Fibroblast of skin of abdomen (primary cell): Measurements from ENCODE around the gene LAPTM5.
"Not testable (repeated sequence)": the region's sequence is repeated elsewhere in the genome, so short reads cannot be mapped to it uniquely, and the experiment has no call there.

Experiments
- DNase-seq: peaks from one replicate; pipeline ENCODE4 v3.0.0-alpha.2; 2013

LAPTM5 gene

DNA sequence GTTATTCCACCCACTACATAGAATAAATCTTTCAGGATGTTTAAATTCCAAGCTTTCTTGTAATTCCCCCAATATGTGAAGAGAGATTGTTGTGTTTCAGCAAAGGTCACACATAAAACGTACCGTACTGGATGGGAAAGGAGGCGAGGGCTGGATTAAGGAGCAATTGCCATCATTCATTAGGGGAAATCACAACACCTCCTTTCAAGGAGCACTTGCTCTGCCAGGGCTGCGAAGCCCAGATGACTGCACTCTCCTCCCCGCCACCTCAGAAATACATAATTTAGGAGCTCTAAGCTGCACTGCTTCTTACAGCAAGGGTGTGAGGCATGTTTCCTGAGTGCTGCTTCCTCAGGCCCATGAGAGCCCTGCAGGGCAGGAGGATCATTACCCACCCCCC is 63.8 kb downstream of the LAPTM5 start:
- DNase-seq: no peak

DNA sequence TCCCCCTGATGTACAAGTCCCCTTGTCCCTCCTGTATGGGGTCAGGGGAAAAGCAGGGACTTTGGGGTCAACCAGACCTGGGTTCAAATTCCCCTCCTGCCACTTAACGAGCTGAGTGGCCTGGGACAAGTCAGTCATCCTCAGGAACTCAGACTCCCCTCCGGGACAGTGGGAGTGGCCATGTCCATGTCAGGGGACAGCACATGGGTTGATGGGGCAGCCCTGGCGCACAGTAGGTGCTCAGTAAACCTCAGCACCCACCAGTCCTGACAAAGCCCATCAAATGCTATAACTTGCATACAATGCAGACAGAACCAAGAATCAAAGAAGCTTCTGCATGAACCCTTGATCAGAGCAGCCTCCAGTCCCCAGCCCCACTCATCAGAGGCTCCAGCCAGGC is 64.2 kb downstream of the LAPTM5 start:
- DNase-seq: no peak

DNA sequence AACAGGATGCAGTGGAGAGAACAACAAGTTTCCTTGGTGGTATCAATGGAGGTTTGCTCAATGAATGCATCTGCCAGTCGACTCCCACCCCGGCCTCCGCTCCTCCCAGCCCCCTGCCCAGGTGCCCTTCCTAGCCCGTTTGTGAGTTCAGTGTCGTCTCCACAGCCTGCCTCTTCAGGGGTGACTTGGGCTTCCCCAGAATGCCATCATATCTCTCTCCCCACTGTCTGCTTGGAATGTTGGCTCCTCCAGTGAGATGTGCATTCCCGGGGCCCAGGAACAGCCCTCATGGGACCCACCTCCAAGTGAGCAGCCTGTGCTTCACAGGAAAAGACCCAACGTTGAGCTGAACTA is 64.6 kb downstream of the LAPTM5 start:
- no peak for DNase-seq

DNA sequence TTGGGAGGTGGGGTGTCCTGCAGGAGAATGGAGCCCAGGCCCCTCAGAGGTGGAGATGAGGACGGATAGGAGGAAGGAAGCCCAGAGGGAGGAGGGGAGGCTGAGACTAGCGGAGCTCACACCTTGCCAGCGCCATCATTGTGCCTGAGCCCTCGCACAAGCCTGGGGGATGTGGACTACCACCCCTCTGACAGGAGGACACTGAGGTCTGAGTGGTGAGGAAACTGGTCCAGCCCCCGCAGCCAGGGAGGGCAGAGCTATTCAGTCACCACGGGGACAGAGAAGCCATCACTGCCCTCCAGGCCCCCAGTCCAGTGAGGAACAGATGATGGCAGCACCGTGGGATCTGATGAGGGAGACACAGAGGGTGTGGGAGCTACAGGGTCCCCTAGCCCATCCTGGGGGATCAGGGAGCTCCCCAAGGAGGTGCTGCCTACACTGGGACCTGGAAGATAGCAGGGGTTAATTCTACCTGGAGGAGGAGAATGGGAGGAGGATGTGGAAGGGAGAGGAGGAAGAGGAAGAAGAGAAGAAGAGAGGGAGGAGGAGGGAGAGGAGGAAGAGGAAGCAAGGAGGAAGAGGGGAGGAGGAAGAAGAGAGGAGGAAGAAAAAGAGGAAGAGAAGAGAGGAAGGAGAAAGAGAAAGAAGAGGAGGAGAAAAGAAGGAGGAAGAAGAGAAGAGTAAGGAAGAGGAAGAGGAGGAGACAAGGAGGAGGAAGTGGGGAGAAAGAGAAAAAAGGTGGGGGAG is 65.2 kb downstream of the LAPTM5 start:
- DNase-seq: no peak

DNA sequence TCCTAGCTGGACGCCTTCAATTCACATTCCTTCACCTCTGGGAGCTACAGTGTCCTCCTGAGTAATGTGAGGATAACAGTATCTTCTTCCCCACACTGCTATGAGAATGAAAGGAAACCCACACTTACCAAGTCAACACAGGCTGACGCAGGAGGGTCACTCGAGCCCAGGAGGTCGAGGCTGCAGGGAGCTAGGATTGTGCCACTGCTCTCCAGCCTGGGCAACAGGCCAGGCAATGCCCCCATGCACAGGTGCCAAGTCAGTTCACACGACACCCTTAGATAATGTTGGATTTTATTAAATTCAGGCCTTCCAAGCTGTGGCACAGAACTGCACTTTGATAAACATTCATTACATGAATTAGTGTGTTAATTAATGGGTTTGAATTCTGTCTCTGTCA is 66.1 kb downstream of the LAPTM5 start:
- no peak for DNase-seq

DNA sequence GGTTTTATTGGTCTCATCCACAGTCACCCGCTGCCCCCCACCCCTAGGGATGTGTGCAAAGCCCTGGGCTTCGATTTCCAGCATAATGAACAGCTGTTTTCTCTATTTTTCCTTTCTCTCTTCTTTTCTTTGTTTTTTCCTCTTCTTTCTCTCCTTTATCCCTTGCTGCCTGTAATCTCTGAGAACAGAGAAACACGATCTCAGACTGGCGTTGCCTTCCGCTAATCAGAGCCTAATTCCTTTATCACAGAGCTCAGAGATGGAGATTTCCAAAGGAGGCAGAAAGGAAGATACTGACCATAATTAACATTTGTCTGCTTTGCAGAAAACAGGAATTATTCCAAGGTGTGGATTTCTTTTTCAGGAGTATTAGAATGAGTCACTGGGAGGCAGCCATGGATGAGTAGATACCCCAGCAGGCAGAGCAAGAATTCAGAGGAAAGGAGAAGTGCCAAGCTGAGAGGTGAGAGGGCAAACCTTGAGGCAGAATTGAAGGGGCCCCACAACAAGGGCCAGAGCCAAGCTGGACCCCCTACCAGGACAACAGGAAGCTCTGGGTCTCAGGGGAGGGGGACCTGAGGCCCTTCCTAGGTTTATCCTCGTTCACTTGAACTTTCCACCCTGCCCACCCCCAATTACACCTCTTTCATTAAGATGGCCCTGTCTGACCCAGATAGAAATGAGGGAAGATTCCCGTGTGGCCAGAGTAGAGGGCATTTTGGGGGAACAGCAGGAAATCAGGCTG is 67.5 kb downstream of the LAPTM5 start:
- DNase-seq: no peak

DNA sequence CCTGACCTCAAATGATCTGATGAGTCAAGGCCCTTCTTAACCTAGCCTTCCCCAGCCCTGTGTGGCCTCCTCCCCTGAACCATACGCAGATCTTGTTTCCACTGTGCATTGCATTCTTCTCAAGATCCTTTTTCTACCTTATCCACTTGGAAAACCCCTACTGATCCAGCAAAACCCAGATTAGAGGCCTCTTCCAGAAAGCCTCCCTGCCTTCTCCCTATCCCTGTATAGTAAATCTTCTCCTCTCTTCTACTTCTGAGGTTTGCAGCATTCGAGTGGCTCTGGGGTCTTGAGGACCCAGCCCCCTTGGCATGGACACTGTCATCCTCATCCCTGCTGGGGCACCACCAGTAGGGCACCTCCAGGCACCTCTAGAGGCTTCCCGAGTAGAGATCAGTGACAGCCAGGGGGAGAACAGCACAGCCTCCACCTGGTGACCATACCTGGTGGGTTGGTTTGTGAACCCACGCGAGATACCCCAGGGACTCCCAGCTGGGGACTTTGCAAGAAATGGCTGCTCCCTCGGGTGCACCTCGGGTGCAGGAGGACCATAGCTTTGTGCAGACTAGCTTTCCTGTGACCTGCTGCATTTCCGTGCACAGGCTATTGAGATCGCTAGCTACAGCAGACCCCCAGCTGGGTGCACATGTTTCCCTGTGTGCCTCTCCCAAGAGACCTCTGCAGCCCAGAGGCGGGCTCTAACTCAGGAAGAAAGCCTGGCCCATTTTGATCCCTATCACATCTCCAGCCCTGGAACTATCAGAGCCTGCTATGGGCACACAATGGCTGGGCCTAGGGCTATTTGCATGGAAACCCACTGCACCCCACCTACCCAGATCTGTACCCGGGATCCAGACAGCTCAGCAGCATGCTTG is 68.4 kb downstream of the LAPTM5 start:
- no peak for DNase-seq

- DNase-seq: not testable (repeated sequence)
Measured at GRCh38 chr1:30688516-30688915, 69.1 kb downstream of the LAPTM5 start.

- DNase-seq: no peak
Measured at GRCh38 chr1:30687886-30688285, 69.7 kb downstream of the LAPTM5 start.

- DNase-seq: no peak
Measured at GRCh38 chr1:30686236-30686935, 71.2 kb downstream of the LAPTM5 start.

DNA sequence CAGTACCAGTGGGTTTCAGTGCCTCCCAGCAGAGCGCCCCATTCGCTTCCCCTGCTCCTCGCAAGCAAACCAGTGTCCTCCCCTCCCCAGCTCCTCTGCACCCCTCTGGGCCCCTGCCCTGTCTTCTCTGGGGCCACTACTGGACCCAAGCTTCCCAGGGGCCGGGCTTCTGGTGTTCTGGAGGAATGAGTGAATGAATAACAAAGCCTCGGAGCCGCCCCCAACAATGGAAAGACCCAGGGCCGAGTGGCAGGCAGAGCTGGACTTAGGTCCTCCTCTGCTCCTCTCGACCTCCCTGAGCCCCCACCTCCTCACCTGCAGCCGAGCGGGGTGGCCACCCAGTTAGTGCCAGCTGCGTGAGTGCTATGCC is 71.8 kb downstream of the LAPTM5 start:
- no peak for DNase-seq

- no peak for DNase-seq
Measured at GRCh38 chr1:30684881-30685795, 72.4 kb downstream of the LAPTM5 start.

DNA sequence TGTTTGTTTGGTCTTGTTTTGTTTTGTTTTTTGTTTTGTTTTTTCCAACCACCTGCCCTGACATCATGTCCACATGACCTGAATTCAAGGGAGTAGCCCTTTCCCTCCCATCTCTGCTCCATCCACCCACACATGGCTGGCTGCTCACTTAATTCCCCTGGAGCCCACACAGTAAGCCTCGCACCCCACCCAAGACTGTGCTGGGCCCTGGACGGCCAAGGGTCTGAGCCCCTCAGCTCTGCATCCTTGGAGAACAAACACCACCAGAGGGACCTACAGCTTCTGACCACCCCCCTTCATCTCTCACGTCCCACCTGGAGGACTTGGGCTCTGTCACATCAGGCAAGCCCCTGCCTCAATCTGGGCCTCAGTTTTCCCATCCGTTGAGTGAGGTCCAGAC is 73.3 kb downstream of the LAPTM5 start:
- no peak for DNase-seq

DNA sequence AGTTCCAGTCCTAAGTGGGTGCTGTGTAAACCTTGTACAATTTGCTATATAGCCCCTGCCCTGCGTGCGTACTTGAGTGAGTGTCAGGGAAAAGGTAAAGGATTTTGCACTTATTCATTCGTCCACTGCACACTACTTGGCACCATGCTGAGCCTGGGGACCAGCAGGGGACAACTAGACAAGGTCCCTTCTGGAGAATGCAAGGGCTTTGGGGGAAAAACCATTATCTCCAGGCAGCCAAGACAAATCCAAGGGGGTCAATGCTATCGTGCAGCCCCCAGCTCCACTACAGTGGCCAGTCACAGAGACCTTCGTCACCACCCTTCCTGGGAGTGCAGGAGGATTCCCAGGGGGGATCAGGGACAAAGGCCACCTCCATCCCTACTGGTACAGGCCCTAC is 73.9 kb downstream of the LAPTM5 start:
- no peak for DNase-seq
